ENCODE measurements around the gene LILRB5.

The LILRB5 gene

GRCh38 chr19:54256250-54257115, 590 bp downstream of the LILRB5 start:
- Histone ChIP-seq H3K27me3 (ENCODE audit: control insufficient read depth, insufficient read depth, low read length) (no peaks in the 10 kb centered on the region), H3K9me3 (ENCODE audit: control insufficient read depth, insufficient read depth, low read length) (no peaks in the 10 kb centered on the region; the same call in 1 of the 2 replicates), H3K4me3 (ENCODE audit: low read length) (no peak overlapping the region), H3K36me3 (ENCODE audit: control insufficient read depth, insufficient read depth, low read length) (no peaks in the 10 kb centered on the region), H3K27ac (ENCODE audit: low read length) (no peak overlapping the region), H3K4me1 (ENCODE audit: control insufficient read depth, insufficient read depth, low read length) (no peaks in the 10 kb centered on the region)
- WGBS (ENCODE audit: insufficient coverage, insufficient read length), result no CpG with 5 or more reads among the region's 19 CpGs
- no peak for DNase-seq (ENCODE audit: low read depth, low spot score)

DNA sequence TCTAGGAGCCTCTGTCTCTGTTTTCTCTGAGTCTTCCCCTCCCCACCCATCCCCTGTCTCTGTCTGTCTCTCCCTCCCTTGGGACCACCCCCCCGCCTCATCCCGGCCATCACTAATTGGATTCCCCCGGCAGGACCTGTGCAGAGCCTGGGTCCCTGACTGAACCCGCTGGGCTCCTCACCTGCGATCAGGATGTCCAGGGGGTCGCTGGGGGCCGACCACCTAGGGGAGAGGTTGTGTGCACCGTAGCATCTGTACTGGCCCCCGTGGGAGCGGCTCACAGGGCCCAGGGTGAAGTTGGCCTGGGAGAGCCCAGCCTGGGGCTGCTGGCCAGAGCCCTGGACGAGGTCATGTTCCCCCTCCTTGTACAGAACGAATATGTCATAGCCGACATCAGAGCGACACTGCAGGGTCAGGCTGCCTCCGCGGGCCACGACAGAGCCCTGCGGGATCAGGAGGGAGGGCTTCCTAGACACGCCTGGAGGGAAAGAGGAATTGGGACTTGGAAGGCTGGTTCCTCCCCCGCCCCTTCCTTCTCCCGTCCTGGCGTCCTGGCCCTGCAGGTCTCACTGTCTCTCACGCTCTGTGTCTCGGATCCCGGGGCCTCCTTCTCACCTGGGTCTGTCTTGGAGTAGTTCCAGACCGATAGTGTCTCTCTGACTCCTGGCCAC, 1.8 kb downstream of the LILRB5 start:
- DNase-seq (ENCODE audit: low read depth, low spot score), result no peak
- Histone ChIP-seq H3K27me3 (ENCODE audit: control insufficient read depth, insufficient read depth, low read length) (no peaks in the 10 kb centered on the region), H3K9me3 (ENCODE audit: control insufficient read depth, insufficient read depth, low read length) (no peaks in the 10 kb centered on the region; the same call in 1 of the 2 replicates), H3K36me3 (ENCODE audit: control insufficient read depth, insufficient read depth, low read length) (no peaks in the 10 kb centered on the region), H3K4me3 (ENCODE audit: low read length) (no peak overlapping the region), H3K4me1 (ENCODE audit: control insufficient read depth, insufficient read depth, low read length) (no peaks in the 10 kb centered on the region), H3K27ac (ENCODE audit: low read length) (no peak overlapping the region)
- no CpG with 5 or more reads among the region's 26 CpGs for WGBS (ENCODE audit: insufficient coverage, insufficient read length)

- Histone ChIP-seq H3K27ac (ENCODE audit: low read length) (no peak overlapping the region), H3K9me3 (ENCODE audit: control insufficient read depth, insufficient read depth, low read length) (no peaks in the 10 kb centered on the region; the same call in 1 of the 2 replicates), H3K27me3 (ENCODE audit: control insufficient read depth, insufficient read depth, low read length) (no peaks in the 10 kb centered on the region), H3K36me3 (ENCODE audit: control insufficient read depth, insufficient read depth, low read length) (no peaks in the 10 kb centered on the region), H3K4me3 (ENCODE audit: low read length) (no peak overlapping the region), H3K4me1 (ENCODE audit: control insufficient read depth, insufficient read depth, low read length) (no peaks in the 10 kb centered on the region)
- WGBS (ENCODE audit: insufficient coverage, insufficient read length), result no CpG with 5 or more reads among the region's 17 CpGs
- DNase-seq (ENCODE audit: low read depth, low spot score), result no peak
Observed at GRCh38 chr19:54254195-54254906, 2.7 kb downstream of the LILRB5 start.

DNA sequence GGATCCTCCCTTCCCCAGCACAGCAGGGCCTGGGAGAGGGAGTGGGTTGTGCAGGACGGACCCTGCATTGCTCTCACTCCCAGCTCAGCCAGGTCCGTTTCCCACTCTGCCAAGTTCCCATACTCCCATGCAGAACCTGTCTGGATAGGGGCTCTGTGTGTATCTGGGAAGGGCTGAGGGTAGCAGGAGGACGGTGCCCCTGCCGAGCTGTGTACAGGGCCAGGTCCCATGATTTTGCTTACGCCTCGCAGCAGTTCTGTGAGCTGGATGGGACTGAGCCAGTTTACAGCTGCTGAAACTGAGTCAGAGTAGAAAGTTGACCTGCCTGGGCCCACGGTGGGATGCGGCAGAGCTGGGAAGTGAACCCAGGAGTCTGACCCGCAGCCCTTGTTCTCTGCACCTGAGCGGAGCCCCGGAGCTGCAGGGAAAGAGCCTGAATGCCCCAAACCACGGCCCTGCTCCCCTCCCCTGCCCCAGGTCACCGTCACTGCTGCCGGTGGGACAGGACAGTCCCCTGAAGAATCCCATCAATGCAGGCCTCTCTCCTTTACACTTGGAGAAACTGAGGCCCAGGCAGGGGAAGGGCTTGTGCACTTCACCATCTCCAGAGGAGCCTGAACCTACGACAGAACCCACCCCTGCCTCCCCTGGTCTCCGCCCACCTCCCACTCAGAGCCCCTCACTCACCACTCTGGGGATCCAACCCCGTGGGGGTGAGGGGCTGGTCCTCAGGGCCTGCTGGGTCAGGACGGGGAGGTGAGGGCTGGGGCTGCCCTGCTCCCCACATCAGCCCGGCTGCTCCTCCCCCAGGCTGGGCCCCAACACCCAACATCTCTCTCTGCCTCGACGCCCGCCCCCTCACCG, 3.5 kb downstream of the LILRB5 start:
- no peak overlapping the region for H3K27ac ChIP-seq (ENCODE audit: low read length)
- H3K4me3 ChIP-seq (ENCODE audit: low read length), result no peak overlapping the region
- H3K36me3 ChIP-seq (ENCODE audit: control insufficient read depth, insufficient read depth, low read length), result no peaks in the 10 kb centered on the region
- no peaks in the 10 kb centered on the region for H3K4me1 ChIP-seq (ENCODE audit: control insufficient read depth, insufficient read depth, low read length)
- no peak for DNase-seq (ENCODE audit: low read depth, low spot score)
- H3K9me3 ChIP-seq (ENCODE audit: control insufficient read depth, insufficient read depth, low read length), result no peaks in the 10 kb centered on the region; the same call in 1 of the 2 replicates
- no CpG with 5 or more reads among the region's 23 CpGs for WGBS (ENCODE audit: insufficient coverage, insufficient read length)
- H3K27me3 ChIP-seq (ENCODE audit: control insufficient read depth, insufficient read depth, low read length), result no peaks in the 10 kb centered on the region

GRCh38 chr19:54252845-54253244, 4.2 kb downstream of the LILRB5 start:
- Histone ChIP-seq H3K27ac (ENCODE audit: low read length) (no peak overlapping the region), H3K9me3 (ENCODE audit: control insufficient read depth, insufficient read depth, low read length) (no peaks in the 10 kb centered on the region), H3K4me3 (ENCODE audit: low read length) (no peak overlapping the region), H3K27me3 (ENCODE audit: control insufficient read depth, insufficient read depth, low read length) (no peaks in the 10 kb centered on the region), H3K4me1 (ENCODE audit: control insufficient read depth, insufficient read depth, low read length) (no peaks in the 10 kb centered on the region), H3K36me3 (ENCODE audit: control insufficient read depth, insufficient read depth, low read length) (no peaks in the 10 kb centered on the region)
- DNase-seq (ENCODE audit: low read depth, low spot score), result no peak
- WGBS (ENCODE audit: insufficient coverage, insufficient read length), result no CpG with 5 or more reads among the region's 11 CpGs

DNA sequence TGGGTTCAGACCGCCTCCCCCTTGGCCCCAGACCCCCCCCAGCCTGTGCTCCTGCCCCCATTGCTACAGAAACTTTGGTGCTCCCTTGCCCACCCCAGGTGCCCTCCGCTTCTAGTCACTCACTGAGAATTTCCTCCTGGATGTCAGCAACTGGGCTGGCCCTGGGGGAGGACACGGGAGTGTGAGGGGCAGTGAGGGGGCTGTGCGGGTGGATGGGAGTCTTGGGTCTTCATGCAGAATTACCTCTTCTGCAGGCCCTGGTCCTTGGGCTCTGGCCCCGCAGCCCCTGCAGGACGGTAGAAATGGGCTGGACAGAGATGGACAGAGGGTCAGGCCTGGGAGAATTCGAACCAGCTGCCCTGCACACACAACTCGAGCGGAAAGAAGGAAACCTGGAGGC, 4.8 kb downstream of the LILRB5 start:
- H3K27me3 ChIP-seq (ENCODE audit: control insufficient read depth, insufficient read depth, low read length), result no peaks in the 10 kb centered on the region
- H3K4me1 ChIP-seq (ENCODE audit: control insufficient read depth, insufficient read depth, low read length), result no peaks in the 10 kb centered on the region
- no peak overlapping the region for H3K4me3 ChIP-seq (ENCODE audit: low read length)
- no peak for DNase-seq (ENCODE audit: low read depth, low spot score)
- H3K27ac ChIP-seq (ENCODE audit: low read length), result no peak overlapping the region
- H3K9me3 ChIP-seq (ENCODE audit: control insufficient read depth, insufficient read depth, low read length), result no peaks in the 10 kb centered on the region
- no CpG with 5 or more reads among the region's 9 CpGs for WGBS (ENCODE audit: insufficient coverage, insufficient read length)
- H3K36me3 ChIP-seq (ENCODE audit: control insufficient read depth, insufficient read depth, low read length), result no peaks in the 10 kb centered on the region

- Histone ChIP-seq H3K27me3 (ENCODE audit: control insufficient read depth, insufficient read depth, low read length) (no peaks in the 10 kb centered on the region), H3K4me3 (ENCODE audit: low read length) (no peak overlapping the region), H3K27ac (ENCODE audit: low read length) (no peak overlapping the region), H3K4me1 (ENCODE audit: control insufficient read depth, insufficient read depth, low read length) (no peaks in the 10 kb centered on the region), H3K36me3 (ENCODE audit: control insufficient read depth, insufficient read depth, low read length) (no peaks in the 10 kb centered on the region), H3K9me3 (ENCODE audit: control insufficient read depth, insufficient read depth, low read length) (no peaks in the 10 kb centered on the region)
- DNase-seq (ENCODE audit: low read depth, low spot score), result no peak
- WGBS (ENCODE audit: insufficient coverage, insufficient read length), result no CpG with 5 or more reads among the region's 8 CpGs
Observed at GRCh38 chr19:54248016-54248601, 9.0 kb downstream of the LILRB5 start.

DNA sequence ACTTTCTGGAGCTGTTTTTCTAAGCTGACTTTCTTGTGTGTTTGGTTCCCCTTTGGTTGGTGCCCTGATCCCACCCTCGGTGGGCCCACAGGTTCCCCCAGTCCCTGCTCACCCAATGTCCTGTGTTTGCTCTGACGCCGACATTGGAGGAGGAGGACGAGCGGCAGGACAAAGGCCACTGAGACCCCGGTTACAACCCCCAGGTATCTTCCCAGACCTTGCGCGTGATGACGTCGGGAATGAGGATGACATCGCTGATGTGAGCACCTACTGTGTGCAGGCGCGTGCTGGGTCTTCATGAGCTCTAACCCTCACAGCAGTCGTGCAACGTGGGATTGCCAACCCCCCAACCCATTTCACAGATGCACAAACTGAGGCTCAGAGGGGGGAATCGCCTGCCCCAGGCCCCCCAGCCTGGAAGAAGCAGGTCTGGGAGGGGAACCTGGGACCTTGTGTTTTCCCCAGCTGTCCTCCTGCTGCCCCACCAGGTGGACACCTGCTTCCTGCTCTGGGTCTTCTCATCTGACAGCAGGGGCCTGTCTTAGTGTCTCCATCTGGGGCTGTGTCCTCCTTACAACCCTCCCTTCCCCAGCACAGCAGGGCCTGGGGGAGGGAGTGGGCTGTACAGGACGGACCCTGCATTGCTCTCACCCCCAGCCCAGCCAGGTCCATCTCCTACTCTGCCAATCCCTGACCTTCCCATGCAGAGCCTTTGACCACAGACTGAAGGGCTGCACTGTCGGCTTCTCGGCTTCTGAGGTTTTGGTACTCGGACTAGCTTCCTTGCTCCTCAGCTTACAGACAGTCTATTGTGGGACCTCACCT, 9.8 kb downstream of the LILRB5 start:
- Histone ChIP-seq H3K9me3 (ENCODE audit: control insufficient read depth, insufficient read depth, low read length) (no peaks in the 10 kb centered on the region), H3K36me3 (ENCODE audit: control insufficient read depth, insufficient read depth, low read length) (no peaks in the 10 kb centered on the region), H3K27ac (ENCODE audit: low read length) (no peak overlapping the region), H3K27me3 (ENCODE audit: control insufficient read depth, insufficient read depth, low read length) (no peaks in the 10 kb centered on the region), H3K4me1 (ENCODE audit: control insufficient read depth, insufficient read depth, low read length) (no peaks in the 10 kb centered on the region), H3K4me3 (ENCODE audit: low read length) (no peak overlapping the region)
- no peak for DNase-seq (ENCODE audit: low read depth, low spot score)
- no CpG with 5 or more reads among the region's 20 CpGs for WGBS (ENCODE audit: insufficient coverage, insufficient read length)

DNA sequence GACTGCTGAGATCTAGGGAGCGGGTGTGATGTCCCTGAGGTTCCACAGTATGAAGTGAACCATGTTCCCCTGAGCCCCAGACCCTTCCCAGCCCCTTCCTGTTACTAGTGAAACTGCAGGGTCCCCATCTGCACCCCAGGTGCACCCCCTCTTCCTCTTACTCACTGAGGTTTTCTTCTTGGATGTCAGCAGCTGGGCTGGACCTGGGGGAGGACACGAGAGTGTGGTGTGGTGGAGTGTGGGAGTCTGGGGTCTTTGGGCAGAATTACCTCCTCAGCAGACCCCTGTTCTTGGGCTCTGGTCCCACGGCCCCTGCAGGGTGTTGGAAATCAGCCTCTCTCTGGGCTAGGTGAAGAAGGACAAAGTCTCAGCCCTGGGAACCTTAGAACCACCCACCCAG, 11.1 kb downstream of the LILRB5 start:
- no peaks in the 10 kb centered on the region for H3K27me3 ChIP-seq (ENCODE audit: control insufficient read depth, insufficient read depth, low read length)
- H3K4me3 ChIP-seq (ENCODE audit: low read length), result no peak overlapping the region
- H3K27ac ChIP-seq (ENCODE audit: low read length), result no peak overlapping the region
- no CpG with 5 or more reads among the region's 3 CpGs for WGBS (ENCODE audit: insufficient coverage, insufficient read length)
- H3K4me1 ChIP-seq (ENCODE audit: control insufficient read depth, insufficient read depth, low read length), result no peaks in the 10 kb centered on the region
- H3K36me3 ChIP-seq (ENCODE audit: control insufficient read depth, insufficient read depth, low read length), result no peaks in the 10 kb centered on the region
- no peaks in the 10 kb centered on the region for H3K9me3 ChIP-seq (ENCODE audit: control insufficient read depth, insufficient read depth, low read length)
- DNase-seq (ENCODE audit: low read depth, low spot score), result no peak

All from iPS DF 6.9 (cell line).